Measurements from ENCODE around the gene CNTN5.

DNA sequence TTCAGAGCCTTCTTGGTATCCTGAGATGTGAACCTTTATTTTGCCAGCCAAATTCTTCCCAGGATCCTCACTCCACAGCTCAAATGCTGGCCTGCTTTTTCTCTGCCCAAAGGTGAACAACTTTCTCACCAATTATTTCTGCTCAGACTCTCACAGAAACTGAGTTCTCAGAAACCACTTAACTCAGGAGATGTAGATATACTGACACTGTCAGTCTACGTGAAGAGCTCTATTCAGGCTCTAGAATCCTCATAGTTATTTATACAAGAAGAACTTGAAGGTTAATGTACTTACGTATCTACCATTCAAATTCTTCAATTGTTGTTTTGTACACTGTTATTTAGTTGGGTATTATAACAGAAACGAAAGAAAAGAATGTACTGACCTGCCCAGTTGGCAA lies 666.1 kb downstream of the CNTN5 start:
- TF ChIP-seq POLR2A (IDR thresholded peaks at IDR 0.05): no peak
- no peak for TF ChIP-seq POLR2AphosphoS5 (IDR thresholded peaks at IDR 0.05)

Measured in suprapubic skin (tissue), 4 donors.